Neural cell (in vitro differentiated cells): ENCODE measurements around the gene NES. TPM values are rescaled to one million over a fixed set of nuclear protein-coding genes. Genes with fewer than 3 reads are reported as not detected.

Experiments
- H2AFZ ChIP-seq: fragments of 200-600, 300-800 bp; sonication (generic), shearing (Covaris generic); 2 replicates; pipeline ENCODE4 v1.6.0; 2014; ENCODE audit warnings: low read depth, mild to moderate bottlenecking, antibody characterized with exemption, low read length, moderate library complexity
- H3F3A ChIP-seq: fragments of 200-600 bp; shearing (Covaris generic); 2 replicates; pipeline ENCODE4 v1.6.1; 2016; ENCODE audit warnings: mild to moderate bottlenecking, moderate library complexity, mixed read lengths, antibody characterized with exemption, low read length; ENCODE audit not compliant: insufficient read depth, poor library complexity, severe bottlenecking
- H3K27ac ChIP-seq: fragments of 200-600, 300-800 bp; sonication (generic), shearing (Covaris generic); 2 replicates; pipeline ENCODE4 v1.5.1; 2014; ENCODE audit warnings: mild to moderate bottlenecking, low read length, moderate library complexity
- H3K27me3 ChIP-seq: fragments of 300-800, 200-600 bp; sonication (generic), shearing (Covaris generic); 2 replicates; pipeline ENCODE4 v1.6.0; 2014; ENCODE audit warnings: mild to moderate bottlenecking, low read depth, low read length, moderate library complexity; ENCODE audit not compliant: insufficient read depth
- H3K36me3 ChIP-seq: fragments of 300-800, 200-600 bp; sonication (generic), shearing (Covaris generic); 2 replicates; pipeline ENCODE4 v1.5.1; 2014; ENCODE audit warnings: mild to moderate bottlenecking, antibody characterized with exemption, low read length, moderate library complexity; ENCODE audit not compliant: insufficient read depth
- H3K4me2 ChIP-seq: fragments of 300-800, 200-600 bp; sonication (generic), shearing (Covaris generic); 2 replicates; pipeline ENCODE4 v1.6.0; 2014; ENCODE audit warnings: mild to moderate bottlenecking, low read length
- H3K4me3 ChIP-seq: fragments of 300-800, 200-600 bp; sonication (generic), shearing (Covaris generic); 2 replicates; pipeline ENCODE4 v1.5.1; 2014; ENCODE audit warnings: mild to moderate bottlenecking, low read length, moderate library complexity
- H3K79me2 ChIP-seq: fragments of 200-600 bp; shearing (Covaris generic); replicated peaks from 2 replicates; pipeline ENCODE4 v1.6.0; 2014; ENCODE audit warnings: mild to moderate bottlenecking, low read length, moderate library complexity; ENCODE audit not compliant: insufficient read depth
- H3K9ac ChIP-seq: fragments of 300-800, 200-600 bp; sonication (generic), shearing (Covaris generic); 2 replicates; pipeline ENCODE4 v1.6.1; 2016; ENCODE audit warnings: mild to moderate bottlenecking, low read length, mixed read lengths
- H3K9me2 ChIP-seq: fragments of 200-600 bp; shearing (Covaris generic); 2 replicates; pipeline ENCODE4 v1.6.1; 2016; ENCODE audit warnings: mild to moderate bottlenecking, low read length, mixed read lengths; ENCODE audit not compliant: insufficient read depth
- H3K9me3 ChIP-seq: fragments of 200-600, 300-800 bp; sonication (generic), shearing (Covaris generic); 2 replicates; pipeline ENCODE4 v1.6.1; 2016; ENCODE audit warnings: mild to moderate bottlenecking, mixed run types, low read length, moderate library complexity, mixed read lengths
- H4K20me1 ChIP-seq: fragments of 200-600 bp; shearing (Covaris generic); 2 replicates; pipeline ENCODE4 v1.6.1; 2016; ENCODE audit warnings: mild to moderate bottlenecking, mixed run types; ENCODE audit not compliant: insufficient read depth
- EP300 ChIP-seq: fragments of 450-650 bp; conservative IDR thresholded peaks from 2 replicates; pipeline ENCODE4 v1.6.1; 2014; ENCODE audit warnings: antibody characterized with exemption, mild to moderate bottlenecking, moderate library complexity; ENCODE audit not compliant: poor library complexity, severe bottlenecking
- EZH2 ChIP-seq: fragments of 200-600, 300-800 bp; shearing (Covaris generic), sonication (generic); IDR thresholded peaks from 2 replicates; pipeline ENCODE4 v1.6.1; 2014; ENCODE audit warnings: antibody characterized with exemption, low read length, borderline replicate concordance, mild to moderate bottlenecking; ENCODE audit not compliant: insufficient read depth, poor library complexity, severe bottlenecking
- MXI1 ChIP-seq: fragments of 450-650 bp; conservative IDR thresholded peaks from 2 replicates; pipeline ENCODE4 v1.6.1; 2014; ENCODE audit warnings: antibody characterized with exemption, mild to moderate bottlenecking; ENCODE audit not compliant: poor library complexity, severe bottlenecking
- POLR2AphosphoS5 ChIP-seq: IDR thresholded peaks from 2 replicates; pipeline ENCODE4 v1.6.1; 2012
- RAD21 ChIP-seq: fragments of 450-650 bp; conservative IDR thresholded peaks from 2 replicates; pipeline ENCODE4 v1.6.1; 2014; ENCODE audit warnings: antibody characterized with exemption, mild to moderate bottlenecking, moderate library complexity
- SMC3 ChIP-seq: fragments of 450-650 bp; conservative IDR thresholded peaks from 2 replicates; pipeline ENCODE4 v1.6.1; 2014; ENCODE audit warnings: antibody characterized with exemption, mild to moderate bottlenecking, moderate library complexity; ENCODE audit not compliant: poor library complexity
- TAF1 ChIP-seq: IDR thresholded peaks from 2 replicates; pipeline ENCODE4 v1.6.1; 2012; ENCODE audit warnings: low read depth
- polyA minus RNA-seq: library from RNA; depleted of rRNA, polyadenylated mRNA; stranded (reverse); fragments of >200 nt; gene quantifications from 2 replicates; pipeline ENCODE4 v1.2.3, GENCODE V29; 2014
- polyA plus RNA-seq: library from polyadenylated mRNA; depleted of rRNA; stranded (reverse); fragments of >200 nt; gene quantifications from 2 replicates; pipeline ENCODE4 v1.2.3, GENCODE V29; 2014
- TF ChIP-seq, protein P1 (sequence below): IDR thresholded peaks from 2 replicates; pipeline ENCODE4 v1.6.1; 2012; ENCODE audit warnings: borderline replicate concordance
- TF ChIP-seq, protein P2 (sequence below): fragments of 450-650 bp; IDR thresholded peaks from 2 replicates; pipeline ENCODE4 v1.5.1; 2014; ENCODE audit warnings: antibody characterized with exemption, mild to moderate bottlenecking, moderate library complexity; ENCODE audit not compliant: poor library complexity, severe bottlenecking

Gene NES, protein sequence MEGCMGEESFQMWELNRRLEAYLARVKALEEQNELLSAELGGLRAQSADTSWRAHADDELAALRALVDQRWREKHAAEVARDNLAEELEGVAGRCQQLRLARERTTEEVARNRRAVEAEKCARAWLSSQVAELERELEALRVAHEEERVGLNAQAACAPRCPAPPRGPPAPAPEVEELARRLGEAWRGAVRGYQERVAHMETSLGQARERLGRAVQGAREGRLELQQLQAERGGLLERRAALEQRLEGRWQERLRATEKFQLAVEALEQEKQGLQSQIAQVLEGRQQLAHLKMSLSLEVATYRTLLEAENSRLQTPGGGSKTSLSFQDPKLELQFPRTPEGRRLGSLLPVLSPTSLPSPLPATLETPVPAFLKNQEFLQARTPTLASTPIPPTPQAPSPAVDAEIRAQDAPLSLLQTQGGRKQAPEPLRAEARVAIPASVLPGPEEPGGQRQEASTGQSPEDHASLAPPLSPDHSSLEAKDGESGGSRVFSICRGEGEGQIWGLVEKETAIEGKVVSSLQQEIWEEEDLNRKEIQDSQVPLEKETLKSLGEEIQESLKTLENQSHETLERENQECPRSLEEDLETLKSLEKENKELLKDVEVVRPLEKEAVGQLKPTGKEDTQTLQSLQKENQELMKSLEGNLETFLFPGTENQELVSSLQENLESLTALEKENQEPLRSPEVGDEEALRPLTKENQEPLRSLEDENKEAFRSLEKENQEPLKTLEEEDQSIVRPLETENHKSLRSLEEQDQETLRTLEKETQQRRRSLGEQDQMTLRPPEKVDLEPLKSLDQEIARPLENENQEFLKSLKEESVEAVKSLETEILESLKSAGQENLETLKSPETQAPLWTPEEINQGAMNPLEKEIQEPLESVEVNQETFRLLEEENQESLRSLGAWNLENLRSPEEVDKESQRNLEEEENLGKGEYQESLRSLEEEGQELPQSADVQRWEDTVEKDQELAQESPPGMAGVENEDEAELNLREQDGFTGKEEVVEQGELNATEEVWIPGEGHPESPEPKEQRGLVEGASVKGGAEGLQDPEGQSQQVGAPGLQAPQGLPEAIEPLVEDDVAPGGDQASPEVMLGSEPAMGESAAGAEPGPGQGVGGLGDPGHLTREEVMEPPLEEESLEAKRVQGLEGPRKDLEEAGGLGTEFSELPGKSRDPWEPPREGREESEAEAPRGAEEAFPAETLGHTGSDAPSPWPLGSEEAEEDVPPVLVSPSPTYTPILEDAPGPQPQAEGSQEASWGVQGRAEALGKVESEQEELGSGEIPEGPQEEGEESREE (N-terminal part only)
- 9.9 and 13.7 TPM in 2 replicates for polyA plus RNA-seq
- polyA minus RNA-seq, result 26.1 and 29.6 TPM in 2 replicates

DNA sequence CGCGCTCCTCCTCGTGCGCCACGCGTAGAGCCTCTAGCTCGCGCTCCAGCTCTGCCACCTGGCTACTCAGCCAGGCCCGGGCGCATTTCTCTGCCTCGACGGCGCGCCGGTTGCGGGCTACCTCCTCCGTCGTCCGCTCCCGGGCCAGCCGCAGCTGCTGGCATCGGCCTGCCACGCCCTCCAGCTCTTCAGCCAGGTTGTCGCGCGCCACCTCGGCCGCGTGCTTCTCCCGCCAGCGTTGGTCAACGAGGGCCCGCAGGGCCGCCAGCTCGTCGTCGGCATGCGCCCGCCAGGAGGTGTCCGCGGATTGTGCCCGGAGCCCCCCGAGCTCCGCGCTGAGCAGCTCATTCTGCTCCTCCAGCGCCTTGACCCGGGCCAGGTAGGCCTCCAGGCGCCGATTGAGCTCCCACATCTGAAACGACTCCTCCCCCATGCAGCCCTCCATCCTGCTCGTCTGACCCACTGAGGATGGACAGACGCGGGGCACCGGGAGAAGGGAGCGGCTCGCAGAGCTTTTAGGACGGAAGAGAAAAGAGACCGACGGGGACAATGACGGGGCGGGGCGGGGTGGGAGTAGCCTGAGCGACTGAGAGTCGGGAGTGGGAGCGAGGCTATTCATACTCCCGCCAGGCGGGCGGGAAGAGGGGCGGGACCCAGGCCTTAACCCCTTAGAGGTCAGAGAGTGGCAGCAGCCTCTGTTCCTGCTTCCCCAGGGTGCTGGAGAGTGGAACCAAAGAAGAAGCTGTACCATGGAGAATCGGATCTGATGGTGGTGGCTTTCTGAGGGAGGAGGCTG, at the start of gene NES:
TSS of gene NES (minus strand) at position 588 of the 796 bp plus-strand sequence. CDS start at position 445, 143 bp downstream.
- H3K27ac ChIP-seq, result peak within 1 kb of the TSS; percentile 20
- H3K79me2 ChIP-seq, result peaks cover 47% of the 10 kb centered on the region
- peak within 1 kb of the TSS; percentile 61 for H3K9ac ChIP-seq
- H3K4me3 ChIP-seq, result peak within 1 kb of the TSS; percentile 64
- no peak within 1 kb of the TSS for H3K4me2 ChIP-seq
- no peaks in the 10 kb centered on the region for H3F3A ChIP-seq
- no peaks in the 10 kb centered on the region for H3K36me3 ChIP-seq
- H3K9me3 ChIP-seq, result no peaks in the 10 kb centered on the region
- H3K9me2 ChIP-seq, result no peaks in the 10 kb centered on the region
- TF ChIP-seq SMC3, result no peak
- TF ChIP-seq, protein P1, sequence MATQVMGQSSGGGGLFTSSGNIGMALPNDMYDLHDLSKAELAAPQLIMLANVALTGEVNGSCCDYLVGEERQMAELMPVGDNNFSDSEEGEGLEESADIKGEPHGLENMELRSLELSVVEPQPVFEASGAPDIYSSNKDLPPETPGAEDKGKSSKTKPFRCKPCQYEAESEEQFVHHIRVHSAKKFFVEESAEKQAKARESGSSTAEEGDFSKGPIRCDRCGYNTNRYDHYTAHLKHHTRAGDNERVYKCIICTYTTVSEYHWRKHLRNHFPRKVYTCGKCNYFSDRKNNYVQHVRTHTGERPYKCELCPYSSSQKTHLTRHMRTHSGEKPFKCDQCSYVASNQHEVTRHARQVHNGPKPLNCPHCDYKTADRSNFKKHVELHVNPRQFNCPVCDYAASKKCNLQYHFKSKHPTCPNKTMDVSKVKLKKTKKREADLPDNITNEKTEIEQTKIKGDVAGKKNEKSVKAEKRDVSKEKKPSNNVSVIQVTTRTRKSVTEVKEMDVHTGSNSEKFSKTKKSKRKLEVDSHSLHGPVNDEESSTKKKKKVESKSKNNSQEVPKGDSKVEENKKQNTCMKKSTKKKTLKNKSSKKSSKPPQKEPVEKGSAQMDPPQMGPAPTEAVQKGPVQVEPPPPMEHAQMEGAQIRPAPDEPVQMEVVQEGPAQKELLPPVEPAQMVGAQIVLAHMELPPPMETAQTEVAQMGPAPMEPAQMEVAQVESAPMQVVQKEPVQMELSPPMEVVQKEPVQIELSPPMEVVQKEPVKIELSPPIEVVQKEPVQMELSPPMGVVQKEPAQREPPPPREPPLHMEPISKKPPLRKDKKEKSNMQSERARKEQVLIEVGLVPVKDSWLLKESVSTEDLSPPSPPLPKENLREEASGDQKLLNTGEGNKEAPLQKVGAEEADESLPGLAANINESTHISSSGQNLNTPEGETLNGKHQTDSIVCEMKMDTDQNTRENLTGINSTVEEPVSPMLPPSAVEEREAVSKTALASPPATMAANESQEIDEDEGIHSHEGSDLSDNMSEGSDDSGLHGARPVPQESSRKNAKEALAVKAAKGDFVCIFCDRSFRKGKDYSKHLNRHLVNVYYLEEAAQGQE, result peak; percentile 37
- TF ChIP-seq POLR2AphosphoS5, result peak; percentile 17
- no peak for TF ChIP-seq RAD21
- H4K20me1 ChIP-seq, result no peaks in the 10 kb centered on the region
- H3K27me3 ChIP-seq, result peaks cover 4% of the 10 kb centered on the region
- H2AFZ ChIP-seq, result no peak within 1 kb of the TSS

DNA sequence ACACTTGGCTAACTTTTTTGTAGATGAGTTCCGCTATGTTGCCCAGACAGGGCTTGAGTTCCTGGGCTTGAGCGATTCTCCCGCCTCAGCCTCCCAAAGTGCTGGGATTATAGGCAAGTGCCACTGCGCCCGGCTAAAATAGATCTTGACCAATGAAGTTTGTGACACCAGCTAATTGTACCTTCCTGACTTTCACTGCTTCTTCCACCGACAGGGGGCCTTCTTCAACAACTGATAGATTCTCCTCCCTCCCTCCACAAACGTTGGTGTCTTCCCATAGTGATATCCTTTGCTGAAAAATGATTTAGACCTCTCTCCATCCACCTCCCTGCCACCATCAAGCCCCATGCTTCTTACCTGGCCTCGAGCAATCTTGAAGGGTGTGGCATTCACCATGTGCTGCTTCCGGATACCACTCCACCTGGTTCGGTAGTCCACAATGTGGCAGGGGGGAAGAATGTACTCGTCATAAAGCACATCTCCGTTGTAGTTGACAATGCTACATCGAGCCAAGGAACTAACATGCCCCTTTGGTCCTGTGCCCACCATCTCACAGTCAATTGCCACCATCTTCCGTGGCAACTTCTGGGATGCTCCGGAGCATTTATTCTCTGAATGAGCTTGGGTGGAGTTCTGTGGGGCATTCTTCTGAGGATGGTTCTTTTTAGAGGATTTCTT, 49.5 kb upstream of the NES start:
- Histone ChIP-seq H3K27ac (no peak overlapping the region), H3K4me2 (peak overlapping the region; percentile 98), H3K4me3 (peak overlapping the region; percentile 91), H3K9me3 (no peaks in the 10 kb centered on the region), H3K27me3 (no peaks in the 10 kb centered on the region), H3K79me2 (peaks cover 39% of the 10 kb centered on the region), H3F3A (no peaks in the 10 kb centered on the region), H4K20me1 (peaks cover 8% of the 10 kb centered on the region), H3K36me3 (peaks cover 9% of the 10 kb centered on the region), H2AFZ (no peak overlapping the region), H3K9ac (peak overlapping the region; percentile 96), H3K9me2 (no peaks in the 10 kb centered on the region)
- TF ChIP-seq MXI1 (no peak), RAD21 (peak; percentile 26), SMC3 (peak; percentile 40), POLR2AphosphoS5 (no peak), TAF1 (no peak), EP300 (no peak), EZH2 (no peak)
- TF ChIP-seq, protein P2, sequence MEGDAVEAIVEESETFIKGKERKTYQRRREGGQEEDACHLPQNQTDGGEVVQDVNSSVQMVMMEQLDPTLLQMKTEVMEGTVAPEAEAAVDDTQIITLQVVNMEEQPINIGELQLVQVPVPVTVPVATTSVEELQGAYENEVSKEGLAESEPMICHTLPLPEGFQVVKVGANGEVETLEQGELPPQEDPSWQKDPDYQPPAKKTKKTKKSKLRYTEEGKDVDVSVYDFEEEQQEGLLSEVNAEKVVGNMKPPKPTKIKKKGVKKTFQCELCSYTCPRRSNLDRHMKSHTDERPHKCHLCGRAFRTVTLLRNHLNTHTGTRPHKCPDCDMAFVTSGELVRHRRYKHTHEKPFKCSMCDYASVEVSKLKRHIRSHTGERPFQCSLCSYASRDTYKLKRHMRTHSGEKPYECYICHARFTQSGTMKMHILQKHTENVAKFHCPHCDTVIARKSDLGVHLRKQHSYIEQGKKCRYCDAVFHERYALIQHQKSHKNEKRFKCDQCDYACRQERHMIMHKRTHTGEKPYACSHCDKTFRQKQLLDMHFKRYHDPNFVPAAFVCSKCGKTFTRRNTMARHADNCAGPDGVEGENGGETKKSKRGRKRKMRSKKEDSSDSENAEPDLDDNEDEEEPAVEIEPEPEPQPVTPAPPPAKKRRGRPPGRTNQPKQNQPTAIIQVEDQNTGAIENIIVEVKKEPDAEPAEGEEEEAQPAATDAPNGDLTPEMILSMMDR, result peak; percentile 44
- TF ChIP-seq, protein P1, result no peak
